OCI-LY7 (cell line): ENCODE measurements around the gene ERI3. TPM values are rescaled to one million over a fixed set of nuclear protein-coding genes. Genes with fewer than 3 reads are reported as not detected.

Experiments
- BruUV-seq: library from RNA; stranded (reverse); fragments of 400-500 nt; replicated peaks from 2 replicates; lab custom pipeline; 2021; lab: Mats Ljungman, UMichigan
- CTCF ChIA-PET: fragments of 300-600 bp; sonication (Branson Sonifier 250); formaldehyde crosslinking; loops from one replicate; lab custom pipeline; 2022; ENCODE audit warnings: antibody characterized with exemption; ENCODE audit not compliant: unreplicated experiment; lab: Charles Lee
- POLR2A ChIA-PET: fragments of 300-600 bp; sonication (Branson Sonifier 250); formaldehyde crosslinking; loops from one replicate; lab custom pipeline; 2022; ENCODE audit warnings: antibody characterized with exemption; lab: Charles Lee
- DNase-seq: peaks from one replicate; pipeline ENCODE4 v3.0.0-alpha.2; 2015; ENCODE audit warnings: low spot score
- H2AFZ ChIP-seq: fragments of 200-600 bp; sonication (generic), shearing (Covaris generic); 2 replicates; pipeline ENCODE4 v1.6.1; 2014; ENCODE audit warnings: mild to moderate bottlenecking, antibody characterized with exemption, low read length, moderate library complexity
- H3K27ac ChIP-seq: fragments of 200-600 bp; sonication (generic); 2 replicates; pipeline ENCODE4 v1.5.1; 2014; ENCODE audit warnings: mixed run types, low read depth, mild to moderate bottlenecking, moderate library complexity, low read length, inconsistent platforms; ENCODE audit not compliant: poor library complexity, severe bottlenecking
- H3K36me3 ChIP-seq: fragments of 200-600 bp; sonication (generic); 2 replicates; pipeline ENCODE4 v1.6.1; 2014; ENCODE audit warnings: mild to moderate bottlenecking, antibody characterized with exemption, low read length, moderate library complexity, mixed read lengths; ENCODE audit not compliant: insufficient read depth
- H3K4me1 ChIP-seq: fragments of 200-600 bp; sonication (generic); 2 replicates; pipeline ENCODE4 v1.5.1; 2014; ENCODE audit warnings: mild to moderate bottlenecking, low read length; ENCODE audit not compliant: insufficient read depth, poor library complexity, severe bottlenecking
- H3K4me2 ChIP-seq: fragments of 200-600 bp; sonication (generic); 2 replicates; pipeline ENCODE4 v1.6.1; 2014; ENCODE audit warnings: mild to moderate bottlenecking, low read length
- H3K4me3 ChIP-seq: fragments of 200-600 bp; sonication (generic); 2 replicates; pipeline ENCODE4 v1.5.1; 2014; ENCODE audit warnings: mild to moderate bottlenecking, low read depth, low read length; ENCODE audit not compliant: poor library complexity, severe bottlenecking
- H3K79me2 ChIP-seq: fragments of 200-600 bp; sonication (generic); 2 replicates; pipeline ENCODE4 v1.6.1; 2016; ENCODE audit warnings: low read depth, mild to moderate bottlenecking, low read length, moderate library complexity, mixed read lengths; ENCODE audit not compliant: insufficient read depth
- H3K9me2 ChIP-seq: fragments of 200-600 bp; sonication (generic); 2 replicates; pipeline ENCODE4 v1.6.1; 2016; ENCODE audit warnings: mild to moderate bottlenecking, low read length, mixed read lengths; ENCODE audit not compliant: insufficient read depth
- H3K9me3 ChIP-seq: fragments of 200-600 bp; sonication (generic); 2 replicates; pipeline ENCODE4 v1.6.1; 2014; ENCODE audit warnings: mild to moderate bottlenecking, mixed run types, low read length, mixed read lengths
- H4K20me1 ChIP-seq: fragments of 200-600 bp; sonication (generic); 2 replicates; pipeline ENCODE4 v1.6.1; 2014; ENCODE audit warnings: mild to moderate bottlenecking, antibody characterized with exemption, low read length, moderate library complexity, mixed read lengths; ENCODE audit not compliant: insufficient read depth
- CTCF ChIP-seq: fragments of 200-600 bp; sonication (generic); conservative IDR thresholded peaks from 2 replicates; pipeline ENCODE4 v1.5.1; 2014; ENCODE audit warnings: mild to moderate bottlenecking, antibody characterized with exemption, low read length, moderate library complexity, mixed read lengths
- EZH2phosphoT487 ChIP-seq: fragments of 200-600 bp; sonication (generic); IDR thresholded peaks from 2 replicates; pipeline ENCODE4 v1.6.1; 2018; ENCODE audit warnings: low read depth, borderline replicate concordance, mild to moderate bottlenecking, mixed run types, antibody characterized with exemption, low read length, moderate library complexity, mixed read lengths
- intact Hi-C: fragments of 100-400 bp; cut with micrococcal nuclease; formaldehyde crosslinking; loops from one replicate; pipeline ENCODE4 v1.10.0; 2022; ENCODE audit not compliant: unreplicated experiment
- total RNA-seq, 2 experiments: library from RNA; depleted of rRNA in 1 of 2; stranded (reverse); fragments of >200 nt in 1 of 2; shearing (Covaris generic) in 1 of 2; gene quantifications; 2 replicates each; pipeline ENCODE4 v1.2.3, GENCODE V29; 2014 to 2022

Gene ERI3
- total RNA-seq, 2 experiments from 2014 or later, result 46.5 to 47.4 TPM

- intact Hi-C loops, result no loop called here
- BruUV-seq, result no TSS peak
- Histone ChIP-seq H3K79me2 (no peaks in the 10 kb centered on the region), H3K4me1 (peaks cover 11% of the 10 kb centered on the region), H3K4me2 (no peak overlapping the region), H3K9me2 (no peaks in the 10 kb centered on the region), H3K27ac (no peak overlapping the region), H3K36me3 (peaks cover 14% of the 10 kb centered on the region), H4K20me1 (no peaks in the 10 kb centered on the region), H3K4me3 (no peak overlapping the region), H2AFZ (no peak overlapping the region), H3K9me3 (no peaks in the 10 kb centered on the region)
- ChIA-PET CTCF (interaction anchor here (1.0 kb wide), 1 partner anchor 8 kb away, joined by 5 read pairs; no protein-coding TSS in a partner anchor), POLR2A (no interaction called here)
- DNase-seq, result no peak
- TF ChIP-seq CTCF (no peak), EZH2phosphoT487 (no peak)
Measured at GRCh38 chr1:44225761-44226160, 129.3 kb downstream of the ERI3 start.

GRCh38 chr1:44223187-44223610 is 131.9 kb downstream of the ERI3 start:
- ChIA-PET POLR2A (no interaction called here), CTCF (no interaction called here)
- BruUV-seq, result no TSS peak
- H3K4me3 ChIP-seq, result no peak overlapping the region
- intact Hi-C loops, result no loop called here
- DNase-seq, result no peak
- H2AFZ ChIP-seq, result no peak overlapping the region
- H3K9me2 ChIP-seq, result no peaks in the 10 kb centered on the region
- H3K36me3 ChIP-seq, result peaks cover 39% of the 10 kb centered on the region
- TF ChIP-seq CTCF (no peak), EZH2phosphoT487 (no peak)
- H3K4me1 ChIP-seq, result peaks cover 23% of the 10 kb centered on the region
- no peak overlapping the region for H3K27ac ChIP-seq
- H3K9me3 ChIP-seq, result no peaks in the 10 kb centered on the region
- no peaks in the 10 kb centered on the region for H4K20me1 ChIP-seq
- H3K79me2 ChIP-seq, result no peaks in the 10 kb centered on the region
- H3K4me2 ChIP-seq, result no peak overlapping the region

GRCh38 chr1:44222397-44223186 is 132.5 kb downstream of the ERI3 start:
- H3K27ac ChIP-seq, result no peak overlapping the region
- peaks cover 45% of the 10 kb centered on the region for H3K36me3 ChIP-seq
- no peaks in the 10 kb centered on the region for H3K9me3 ChIP-seq
- no peak for TF ChIP-seq CTCF
- no peak for TF ChIP-seq EZH2phosphoT487
- no peaks in the 10 kb centered on the region for H3K79me2 ChIP-seq
- no peaks in the 10 kb centered on the region for H3K9me2 ChIP-seq
- no peak for DNase-seq
- intact Hi-C loops, result no loop called here
- H3K4me3 ChIP-seq, result no peak overlapping the region
- BruUV-seq, result no TSS peak
- ChIA-PET CTCF (no interaction called here), POLR2A (no interaction called here)
- no peak overlapping the region for H2AFZ ChIP-seq
- peaks cover 23% of the 10 kb centered on the region for H3K4me1 ChIP-seq
- no peaks in the 10 kb centered on the region for H4K20me1 ChIP-seq
- H3K4me2 ChIP-seq, result no peak overlapping the region
